ENCODE measurements around the gene CUL1. TPM values are rescaled to one million over a fixed set of nuclear protein-coding genes. Genes with fewer than 3 reads are reported as not detected.

CUL1 gene
- total and polyA plus RNA-seq, 2 experiments from 2014 or later, result 35.6 to 71.3 TPM

- H4K20me1 ChIP-seq (replicated peaks; ENCODE audit: insufficient read depth), result no peaks in the 10 kb centered on the region
- H3K79me2 ChIP-seq (replicated peaks; ENCODE audit: insufficient read depth), result no peaks in the 10 kb centered on the region; the same call in 1 of the 2 replicates
- ATAC-seq, result no peak
- H3K9me3 Mint-ChIP-seq, result no peaks in the 10 kb centered on the region
- no peaks in the 10 kb centered on the region for H3F3A ChIP-seq (replicated peaks; ENCODE audit: low read depth)
- H3K4me3 ChIP-seq, result no peak overlapping the region
- H3K4me2 ChIP-seq, result no peak overlapping the region
- no peaks in the 10 kb centered on the region for H3K27me3 ChIP-seq (ENCODE audit: insufficient read depth)
- H3K9me2 ChIP-seq (ENCODE audit: insufficient read depth), result no peaks in the 10 kb centered on the region
- H3K4me1 Mint-ChIP-seq, result peaks cover 8% of the 10 kb centered on the region; the same call in 2 of the 3 replicates
- peaks cover 26% of the 10 kb centered on the region; the same call in 2 of the 3 replicates for H3K36me3 Mint-ChIP-seq (ENCODE audit: low read depth)
- DNase-seq (ENCODE audit: low spot score), result no peak
- no peak for TF ChIP-seq CTCF (conservative IDR thresholded peaks at IDR 0.05; ENCODE audit: low read depth in 2 of 2)
- TF ChIP-seq ZNF462 (CRISPR knock-in tag; IDR thresholded peaks at IDR 0.05), result no peak
- no peak for TF ChIP-seq NANOG (IDR thresholded peaks at IDR 0.05; ENCODE audit: borderline replicate concordance)
- TF ChIP-seq CREB1 (CRISPR knock-in tag; IDR thresholded peaks at IDR 0.05; ENCODE audit: low read depth), result no peak
- no peak for TF ChIP-seq EZH2phosphoT487 (IDR thresholded peaks at IDR 0.05; ENCODE audit: unreplicated experiment)
- no peak for TF ChIP-seq EZH2 (IDR thresholded peaks at IDR 0.05; ENCODE audit: low read depth, unreplicated experiment)
- no peak overlapping the region for H3K4me3 Mint-ChIP-seq
- 0 out of 2 replicates have a peak, but pooled peaks cover 7% of the 10 kb centered on the region for H3K4me1 ChIP-seq (ENCODE audit: insufficient read depth)
- no peaks in the 10 kb centered on the region for H3K27me3 Mint-ChIP-seq (ENCODE audit: insufficient read depth, low read depth, poor library complexity)
- no peak overlapping the region for H3K27ac Mint-ChIP-seq
- no peak overlapping the region for H2AFZ ChIP-seq
- H3K36me3 ChIP-seq (ENCODE audit: insufficient read depth), result peaks cover 22% of the 10 kb centered on the region; the same call in 1 of the 2 replicates
- no peak overlapping the region for H3K27ac ChIP-seq (ENCODE audit: low read depth)
Measured at GRCh38 chr7:148824864-148825263, 126.2 kb downstream of the CUL1 start.
